ENCODE measurements around the gene MRPS14. TPM values are rescaled to one million over a fixed set of nuclear protein-coding genes. Genes with fewer than 3 reads are reported as not detected.

MRPS14 gene
- total and polyA plus RNA-seq, 9 of the 15 experiments (the other 6 are each of a cell fraction or from before 2014, with no cell fraction given) = 38.1 to 231 (median 54.9) TPM

GRCh38 chr1:174999216-174999935 lies 23.8 kb downstream of the MRPS14 start (continued):
- TF ChIP-seq, protein P1, sequence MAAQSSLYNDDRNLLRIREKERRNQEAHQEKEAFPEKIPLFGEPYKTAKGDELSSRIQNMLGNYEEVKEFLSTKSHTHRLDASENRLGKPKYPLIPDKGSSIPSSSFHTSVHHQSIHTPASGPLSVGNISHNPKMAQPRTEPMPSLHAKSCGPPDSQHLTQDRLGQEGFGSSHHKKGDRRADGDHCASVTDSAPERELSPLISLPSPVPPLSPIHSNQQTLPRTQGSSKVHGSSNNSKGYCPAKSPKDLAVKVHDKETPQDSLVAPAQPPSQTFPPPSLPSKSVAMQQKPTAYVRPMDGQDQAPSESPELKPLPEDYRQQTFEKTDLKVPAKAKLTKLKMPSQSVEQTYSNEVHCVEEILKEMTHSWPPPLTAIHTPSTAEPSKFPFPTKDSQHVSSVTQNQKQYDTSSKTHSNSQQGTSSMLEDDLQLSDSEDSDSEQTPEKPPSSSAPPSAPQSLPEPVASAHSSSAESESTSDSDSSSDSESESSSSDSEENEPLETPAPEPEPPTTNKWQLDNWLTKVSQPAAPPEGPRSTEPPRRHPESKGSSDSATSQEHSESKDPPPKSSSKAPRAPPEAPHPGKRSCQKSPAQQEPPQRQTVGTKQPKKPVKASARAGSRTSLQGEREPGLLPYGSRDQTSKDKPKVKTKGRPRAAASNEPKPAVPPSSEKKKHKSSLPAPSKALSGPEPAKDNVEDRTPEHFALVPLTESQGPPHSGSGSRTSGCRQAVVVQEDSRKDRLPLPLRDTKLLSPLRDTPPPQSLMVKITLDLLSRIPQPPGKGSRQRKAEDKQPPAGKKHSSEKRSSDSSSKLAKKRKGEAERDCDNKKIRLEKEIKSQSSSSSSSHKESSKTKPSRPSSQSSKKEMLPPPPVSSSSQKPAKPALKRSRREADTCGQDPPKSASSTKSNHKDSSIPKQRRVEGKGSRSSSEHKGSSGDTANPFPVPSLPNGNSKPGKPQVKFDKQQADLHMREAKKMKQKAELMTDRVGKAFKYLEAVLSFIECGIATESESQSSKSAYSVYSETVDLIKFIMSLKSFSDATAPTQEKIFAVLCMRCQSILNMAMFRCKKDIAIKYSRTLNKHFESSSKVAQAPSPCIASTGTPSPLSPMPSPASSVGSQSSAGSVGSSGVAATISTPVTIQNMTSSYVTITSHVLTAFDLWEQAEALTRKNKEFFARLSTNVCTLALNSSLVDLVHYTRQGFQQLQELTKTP (IDR thresholded peaks at IDR 0.05; ENCODE audit: low read depth in 1 of 2, partially characterized antibody in 2 of 2) = peak; percentile 41 to 95
- TF ChIP-seq XRCC4 (IDR thresholded peaks at IDR 0.05; ENCODE audit: extremely low read depth, insufficient read depth, insufficient read length) (no peak), EHMT2 (IDR thresholded peaks at IDR 0.05) (peak; percentile 67; the same call in 1 of the 2 replicates), ZNF75A (CRISPR knock-in tag; IDR thresholded peaks at IDR 0.05) (0 out of 2 replicates have a peak, but pooled peaks have one; percentile 44), NUFIP1 (IDR thresholded peaks at IDR 0.05; ENCODE audit: partially characterized antibody) (peak; percentile 93), LEF1 (IDR thresholded peaks at IDR 0.05) (no peak), HCFC1 (IDR thresholded peaks at IDR 0.05; ENCODE audit: low read depth, low read length) (peak; percentile 89), PKNOX1 (IDR thresholded peaks at IDR 0.05) (peak; percentile 75), E2F6 (IDR thresholded peaks at IDR 0.05; ENCODE audit: borderline replicate concordance in 1 of 2, extremely low read depth in 1 of 2, insufficient read depth in 1 of 2, insufficient read length in 1 of 2, low read depth in 1 of 2, low read length in 1 of 2, poor library complexity in 1 of 2, severe bottlenecking in 1 of 2) (peak; percentile 58 to 77), PRPF4 (IDR thresholded peaks at IDR 0.05; ENCODE audit: insufficient read depth, low read depth, low read length, poor library complexity, severe bottlenecking) (no peak)
- TF ChIP-seq, protein P2, sequence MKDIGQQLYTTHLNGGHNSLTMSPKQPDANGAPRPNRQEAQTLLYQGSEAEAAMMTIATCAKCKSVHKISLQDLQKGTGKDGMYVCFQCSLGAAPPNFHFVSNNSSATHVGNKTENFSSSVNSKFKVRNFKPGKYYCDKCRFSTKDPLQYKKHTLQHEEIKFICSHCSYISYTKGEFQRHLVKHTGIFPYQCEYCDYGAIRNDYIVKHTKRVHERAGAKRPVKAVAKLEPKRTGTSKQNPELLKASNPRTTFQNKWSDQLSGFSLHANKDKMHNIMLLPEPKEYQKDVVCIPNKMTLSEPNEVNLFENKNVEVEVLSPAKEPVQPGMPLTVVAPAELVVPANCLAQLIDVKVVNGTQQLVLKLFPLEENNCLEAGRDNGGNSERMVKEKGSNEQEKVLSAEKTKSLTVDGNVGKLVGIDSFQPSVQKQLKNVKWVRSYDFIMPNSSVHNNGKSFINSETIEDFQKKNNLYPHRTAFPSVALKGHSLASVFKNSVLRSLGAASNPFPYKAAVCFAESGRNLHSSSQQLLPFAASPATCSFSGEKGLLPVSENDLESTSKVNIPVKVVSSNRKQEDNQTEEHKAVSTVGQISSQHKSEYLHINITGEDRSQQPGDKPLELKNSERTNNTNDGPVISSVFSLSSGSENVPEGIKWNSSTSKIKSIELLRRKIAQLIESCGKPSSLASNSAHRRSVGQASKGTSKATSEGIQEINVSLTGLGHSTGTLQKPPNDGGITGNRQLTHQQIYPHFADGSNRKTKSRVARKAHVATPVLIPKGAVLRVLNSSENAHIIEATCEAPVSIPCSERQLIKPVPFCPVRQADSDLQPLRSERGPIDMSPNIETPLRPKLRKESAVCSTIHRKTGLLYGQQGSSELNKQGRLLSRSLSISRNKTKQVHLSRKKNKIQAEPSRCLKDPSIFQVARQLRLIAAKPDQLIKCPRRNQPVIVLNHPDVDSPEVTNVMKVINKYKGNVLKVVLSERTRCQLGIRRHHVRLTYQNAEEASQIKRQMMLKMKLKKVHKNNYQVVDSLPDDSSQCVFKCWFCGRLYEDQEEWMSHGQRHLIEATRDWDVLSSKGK (CRISPR knock-in tag; IDR thresholded peaks at IDR 0.05) = no peak; the same call in 1 of the 2 replicates

Measured in K562 (cell line).